ENCODE results near the gene KCNA10.

DNA sequence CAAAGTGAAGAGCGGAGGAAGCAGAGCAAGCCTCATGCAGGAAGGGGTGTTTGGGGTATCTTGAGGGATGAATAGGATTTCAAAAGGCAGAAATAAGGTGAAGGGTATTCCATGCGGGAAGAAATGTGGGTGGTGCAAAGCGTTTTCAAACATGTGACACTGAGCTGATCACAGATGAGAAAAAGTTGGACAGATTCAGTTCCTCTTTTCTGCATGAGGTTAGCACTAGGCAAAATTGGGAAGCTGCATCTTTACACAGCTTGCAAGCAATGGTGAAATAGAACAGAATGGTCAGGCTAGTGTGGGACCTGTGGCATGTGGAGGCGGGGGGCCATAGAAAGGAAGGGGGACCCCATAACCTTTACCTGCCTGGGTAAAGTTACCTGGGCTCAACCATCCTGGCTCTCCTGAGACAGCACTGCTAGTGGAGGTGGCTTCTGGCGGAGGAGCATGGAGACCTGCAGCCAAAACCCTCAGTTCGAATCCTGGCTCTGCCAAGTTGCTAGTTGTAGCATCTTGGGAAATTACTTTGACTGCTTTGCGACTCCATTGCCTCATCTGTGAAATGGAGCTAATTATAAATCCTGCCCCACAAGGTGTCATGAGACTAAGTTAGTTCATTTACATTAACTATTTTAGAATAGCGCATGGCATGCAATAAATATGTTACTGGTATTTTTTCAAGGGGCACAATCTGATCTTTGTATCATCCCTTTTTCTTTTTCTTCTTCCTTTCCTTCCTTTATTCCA lies 16.4 kb downstream of the KCNA10 start:
- TF ChIP-seq NFRKB (IDR thresholded peaks at IDR 0.05) (no peak), FOXM1 (IDR thresholded peaks at IDR 0.05; ENCODE audit: borderline replicate concordance) (no peak)
